Activated CD8-positive, alpha-beta T cell treated with anti-CD3 and anti-CD28 coated beads, Interleukin-2, amount 10 ng/mL, durations not matched to agents 7 days and 5 days (primary cell): ENCODE measurements around the gene GBF1. TPM values are rescaled to one million over a fixed set of nuclear protein-coding genes. Genes with fewer than 3 reads are reported as not detected.
"Not testable (repeated sequence)": the region's sequence is repeated elsewhere in the genome, so short reads cannot be mapped to it uniquely, and the experiment has no call there.

Experiments used
- ATAC-seq: fragments of 150-1000 bp; cut with Tn5 transposase; one replicate; pipeline ENCODE4 v1.10.0; 2021; ENCODE audit warnings: moderate library complexity
- CTCF ChIA-PET: fragments of 350-600 bp; sonication (Branson Sonifier 250); formaldehyde crosslinking; loops from one replicate; lab custom pipeline; 2021; ENCODE audit warnings: antibody characterized with exemption; lab: Charles Lee
- POLR2A ChIA-PET: fragments of 350-600 bp; sonication (Branson Sonifier 250); formaldehyde crosslinking; loops from one replicate; lab custom pipeline; 2021; ENCODE audit warnings: antibody characterized with exemption; lab: Charles Lee
- DNase-seq: peaks from one replicate; pipeline ENCODE4 v3.0.0-alpha.2; 2020
- H3K27ac Mint-ChIP-seq: one replicate; pipeline ENCODE4 v1.8.0; 2021; ENCODE audit warnings: mild to moderate bottlenecking, mixed read lengths
- H3K27me3 Mint-ChIP-seq: one replicate; pipeline ENCODE4 v1.8.0; 2021; ENCODE audit warnings: low read depth, mixed read lengths
- H3K36me3 Mint-ChIP-seq: one replicate; pipeline ENCODE4 v1.8.0; 2021; ENCODE audit warnings: low read depth, mixed read lengths
- H3K4me1 Mint-ChIP-seq: one replicate; pipeline ENCODE4 v1.8.0; 2021; ENCODE audit warnings: low read depth, mixed read lengths
- H3K4me3 Mint-ChIP-seq: one replicate; pipeline ENCODE4 v1.8.0; 2021; ENCODE audit warnings: mild to moderate bottlenecking, mixed read lengths
- H3K9me3 Mint-ChIP-seq: one replicate; pipeline ENCODE4 v1.8.0; 2022; ENCODE audit warnings: mixed read lengths; ENCODE audit not compliant: insufficient read depth
- total RNA-seq, 2 experiments: library from RNA; stranded (reverse); gene quantifications; one replicate each; pipeline ENCODE4 v1.2.3, GENCODE V29; 2021

GBF1 gene, protein sequence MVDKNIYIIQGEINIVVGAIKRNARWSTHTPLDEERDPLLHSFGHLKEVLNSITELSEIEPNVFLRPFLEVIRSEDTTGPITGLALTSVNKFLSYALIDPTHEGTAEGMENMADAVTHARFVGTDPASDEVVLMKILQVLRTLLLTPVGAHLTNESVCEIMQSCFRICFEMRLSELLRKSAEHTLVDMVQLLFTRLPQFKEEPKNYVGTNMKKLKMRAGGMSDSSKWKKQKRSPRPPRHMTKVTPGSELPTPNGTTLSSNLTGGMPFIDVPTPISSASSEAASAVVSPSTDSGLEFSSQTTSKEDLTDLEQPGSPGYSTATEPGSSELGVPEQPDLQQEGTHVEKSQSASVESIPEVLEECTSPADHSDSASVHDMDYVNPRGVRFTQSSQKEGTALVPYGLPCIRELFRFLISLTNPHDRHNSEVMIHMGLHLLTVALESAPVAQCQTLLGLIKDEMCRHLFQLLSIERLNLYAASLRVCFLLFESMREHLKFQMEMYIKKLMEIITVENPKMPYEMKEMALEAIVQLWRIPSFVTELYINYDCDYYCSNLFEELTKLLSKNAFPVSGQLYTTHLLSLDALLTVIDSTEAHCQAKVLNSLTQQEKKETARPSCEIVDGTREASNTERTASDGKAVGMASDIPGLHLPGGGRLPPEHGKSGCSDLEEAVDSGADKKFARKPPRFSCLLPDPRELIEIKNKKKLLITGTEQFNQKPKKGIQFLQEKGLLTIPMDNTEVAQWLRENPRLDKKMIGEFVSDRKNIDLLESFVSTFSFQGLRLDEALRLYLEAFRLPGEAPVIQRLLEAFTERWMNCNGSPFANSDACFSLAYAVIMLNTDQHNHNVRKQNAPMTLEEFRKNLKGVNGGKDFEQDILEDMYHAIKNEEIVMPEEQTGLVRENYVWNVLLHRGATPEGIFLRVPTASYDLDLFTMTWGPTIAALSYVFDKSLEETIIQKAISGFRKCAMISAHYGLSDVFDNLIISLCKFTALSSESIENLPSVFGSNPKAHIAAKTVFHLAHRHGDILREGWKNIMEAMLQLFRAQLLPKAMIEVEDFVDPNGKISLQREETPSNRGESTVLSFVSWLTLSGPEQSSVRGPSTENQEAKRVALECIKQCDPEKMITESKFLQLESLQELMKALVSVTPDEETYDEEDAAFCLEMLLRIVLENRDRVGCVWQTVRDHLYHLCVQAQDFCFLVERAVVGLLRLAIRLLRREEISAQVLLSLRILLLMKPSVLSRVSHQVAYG (N-terminal part only)
- 10 to 100 TPM; 39.8 to 42.9 TPM for total RNA-seq

DNA sequence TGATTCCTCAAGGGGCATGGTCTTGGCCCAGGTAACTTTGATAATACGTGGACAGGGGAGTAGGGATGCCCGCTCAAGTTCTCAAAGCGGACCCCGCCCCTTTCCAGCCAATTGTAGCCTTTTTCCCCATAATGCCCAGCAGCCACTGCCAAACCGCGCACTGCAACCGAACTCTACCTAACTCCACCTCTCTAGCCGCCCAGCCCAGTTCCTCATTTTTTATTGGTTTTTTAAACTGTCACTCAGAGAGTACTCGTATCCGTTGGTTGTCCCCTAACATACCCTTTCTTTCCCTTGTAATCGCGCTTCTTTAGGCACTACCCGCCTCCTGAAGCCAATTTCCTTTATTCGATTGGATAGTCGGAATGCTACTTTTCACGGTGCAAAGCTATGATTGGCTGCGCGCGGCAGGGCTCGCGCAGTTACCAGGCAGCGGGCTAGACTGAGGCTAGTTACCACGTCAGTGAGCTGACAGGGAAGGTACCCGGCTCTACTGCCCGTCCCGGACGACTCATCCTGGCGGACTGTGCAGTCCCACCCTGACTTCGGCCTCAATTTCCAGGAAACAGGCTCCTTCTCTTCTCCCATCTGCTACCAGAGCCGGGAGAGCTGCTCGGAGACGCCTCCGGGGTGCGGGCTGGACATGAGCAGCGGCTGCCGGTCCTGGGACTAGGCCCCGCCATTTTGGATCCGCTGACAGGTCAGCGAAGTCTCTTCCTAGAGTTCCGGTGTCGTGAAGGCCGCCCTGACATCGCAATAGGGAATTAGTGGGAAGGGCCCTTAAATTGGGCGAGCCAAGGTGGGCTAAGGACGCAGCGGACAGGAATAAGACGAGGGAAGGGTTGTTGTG lies at the start of gene GBF1:
Gene GBF1, plus strand, starts transcription at position 451 of the 850 bp plus-strand sequence. CDS start 13,407 bp downstream, outside the sequence.
- Mint-ChIP-seq H3K9me3 (no peaks in the 10 kb centered on the region), H3K27me3 (peaks cover 15% of the 10 kb centered on the region), H3K4me1 (peaks cover 48% of the 10 kb centered on the region), H3K36me3 (peaks cover 18% of the 10 kb centered on the region), H3K27ac (peak within 1 kb of the TSS; percentile 89), H3K4me3 (peak within 1 kb of the TSS; percentile 99)
- ChIA-PET CTCF (interaction anchor here (0.6 to 9.0 kb wide), 8 partner anchors 14 to 165 kb away, joined by 3 to 113 read pairs (median 5); no protein-coding TSS in a partner anchor), POLR2A (interaction anchor here (0.5 to 1.6 kb wide), 12 partner anchors 8 to 884 kb away, joined by 3 to 14 read pairs (median 5); partner anchors contain the start of genes ELOVL3 and NFKB2)
- ATAC-seq (peak; percentile 90), DNase-seq (peak; percentile 95)

DNA sequence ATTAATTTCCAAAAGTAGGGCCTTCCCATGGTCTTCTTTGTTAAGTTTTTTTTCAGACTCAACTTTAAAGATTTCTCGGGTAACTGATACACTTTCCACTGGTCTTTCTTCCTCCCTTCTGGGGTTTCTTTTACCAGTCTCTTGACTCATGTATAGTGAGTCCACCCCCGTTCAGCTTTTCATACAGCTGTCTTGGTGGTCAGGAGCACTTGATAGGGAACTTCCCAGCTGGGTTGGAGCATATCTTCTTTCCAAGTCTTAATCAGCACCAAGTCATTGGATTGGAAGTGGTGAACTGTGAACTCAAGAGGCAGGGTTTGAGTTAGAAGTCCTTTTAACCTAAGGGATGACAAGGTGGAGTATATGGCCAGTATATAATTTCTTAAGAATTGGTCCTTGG lies 48.4 kb upstream of the GBF1 start:
- DNase-seq (no peak), ATAC-seq (no peak)
- H3K4me3 Mint-ChIP-seq = no peak overlapping the region
- ChIA-PET CTCF (no interaction called here), POLR2A (no interaction called here)
- peaks cover 6% of the 10 kb centered on the region for H3K27me3 Mint-ChIP-seq
- H3K4me1 Mint-ChIP-seq = no peaks in the 10 kb centered on the region
- H3K36me3 Mint-ChIP-seq = peaks cover 3% of the 10 kb centered on the region
- H3K9me3 Mint-ChIP-seq = no peaks in the 10 kb centered on the region
- H3K27ac Mint-ChIP-seq = no peak overlapping the region

DNA sequence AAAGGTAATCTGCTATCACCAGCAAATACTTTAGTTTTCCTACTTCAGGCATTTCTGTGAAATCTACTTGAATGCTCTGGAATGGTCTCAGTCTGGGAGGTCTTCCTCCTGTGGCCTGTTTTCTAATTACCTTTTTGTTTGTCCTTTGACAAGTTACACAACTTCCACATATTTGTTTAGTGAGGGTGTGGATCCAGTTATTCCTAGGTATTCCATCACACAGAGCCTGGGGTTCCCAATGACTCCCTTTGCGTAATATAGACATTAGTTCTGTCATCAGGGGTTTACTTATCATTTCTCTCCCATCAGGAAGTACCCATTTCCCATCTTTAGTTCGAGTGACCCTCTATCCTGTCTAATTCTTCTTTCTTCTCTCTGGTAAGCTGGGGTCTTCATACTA lies 47.3 kb upstream of the GBF1 start:
- ATAC-seq = no peak
- ChIA-PET CTCF (interaction anchor here (1.8 kb wide), 1 partner anchor 154 kb away, joined by 6 read pairs; no protein-coding TSS in a partner anchor), POLR2A (no interaction called here)
- no peaks in the 10 kb centered on the region for H3K9me3 Mint-ChIP-seq
- no peaks in the 10 kb centered on the region for H3K36me3 Mint-ChIP-seq
- no peak overlapping the region for H3K27ac Mint-ChIP-seq
- no peak for DNase-seq
- no peak overlapping the region for H3K4me3 Mint-ChIP-seq
- peaks cover 7% of the 10 kb centered on the region for H3K4me1 Mint-ChIP-seq
- peaks cover 7% of the 10 kb centered on the region for H3K27me3 Mint-ChIP-seq

DNA sequence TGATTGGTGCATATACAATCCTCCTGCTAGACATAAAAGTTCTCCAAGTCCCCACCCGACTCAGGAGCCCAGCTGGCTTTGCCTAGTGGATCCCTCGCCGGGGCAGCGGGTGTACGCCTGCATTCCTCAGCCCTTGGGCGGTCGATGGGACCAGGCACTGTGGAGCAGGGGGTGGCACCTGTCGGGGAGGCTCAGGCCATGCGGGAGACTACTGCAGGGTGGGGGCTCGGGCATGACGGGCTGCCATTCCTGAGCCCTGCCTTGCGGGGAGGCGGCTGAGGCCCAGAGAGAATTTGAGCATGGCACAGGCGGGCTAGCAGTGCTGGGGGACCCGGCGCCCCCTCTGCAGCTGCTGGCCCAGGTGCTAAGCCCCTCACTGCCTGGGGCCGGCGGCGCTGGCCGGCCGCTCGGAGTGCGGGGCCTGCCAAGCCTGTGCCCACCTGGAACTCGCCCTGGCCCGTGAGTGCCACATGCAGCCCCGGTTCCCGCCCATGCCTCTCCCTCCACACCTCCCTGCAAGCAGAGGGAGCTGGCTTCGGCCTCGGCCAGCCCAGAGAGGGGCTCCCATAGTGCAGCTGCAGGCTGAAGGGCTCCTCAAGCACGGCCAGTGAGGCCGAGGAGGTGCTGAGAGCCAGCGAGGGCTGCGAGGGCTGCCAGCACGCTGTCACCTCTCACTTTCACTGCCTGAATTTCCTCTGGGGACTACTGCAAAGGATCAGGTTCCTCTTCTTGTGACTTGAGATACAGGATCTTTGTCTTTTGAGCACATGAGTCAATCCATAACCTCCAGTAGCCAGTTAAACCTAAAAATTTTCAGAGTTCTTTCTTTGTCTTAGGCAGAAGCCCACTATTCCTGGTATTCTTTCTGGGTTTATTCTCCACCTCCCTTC lies 44.3 kb upstream of the GBF1 start:
- POLR2A ChIA-PET = no interaction called here

DNA sequence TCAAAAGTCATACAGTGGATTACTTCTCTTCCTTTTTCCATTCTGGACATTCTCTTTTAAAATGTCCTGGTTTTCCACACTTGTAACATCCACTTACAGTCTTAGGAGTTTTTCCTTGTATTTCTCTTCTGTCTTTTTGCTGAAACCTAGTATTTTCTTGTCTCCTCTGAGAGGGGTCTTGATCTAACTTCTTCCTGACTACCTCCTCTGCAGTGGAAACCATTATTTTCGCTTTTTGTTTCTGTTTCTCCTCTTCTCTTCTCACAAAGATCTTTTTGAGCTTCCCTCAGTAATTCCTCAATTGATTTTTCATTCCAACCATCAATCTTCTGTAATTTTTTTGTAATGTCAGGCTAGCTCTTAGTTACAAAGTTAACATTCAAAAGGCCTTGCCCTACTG lies 42.9 kb upstream of the GBF1 start:
- ATAC-seq = no peak
- Mint-ChIP-seq H3K9me3 (no peaks in the 10 kb centered on the region), H3K4me1 (peaks cover 8% of the 10 kb centered on the region), H3K4me3 (no peak overlapping the region), H3K27ac (no peak overlapping the region), H3K36me3 (no peaks in the 10 kb centered on the region), H3K27me3 (peaks cover 4% of the 10 kb centered on the region)
- CTCF ChIA-PET = interaction anchor here (0.6 kb wide), 1 partner anchor 1711 kb away, joined by 3 read pairs; no protein-coding TSS in a partner anchor
- no peak for DNase-seq
- POLR2A ChIA-PET = interaction anchor here (0.6 kb wide), 1 partner anchor 13 kb away, joined by 4 read pairs; no protein-coding TSS in a partner anchor

More for the DNA sequence above, 44.3 kb upstream of the GBF1 start:
- Mint-ChIP-seq H3K4me1 (peaks cover 8% of the 10 kb centered on the region), H3K9me3 (no peaks in the 10 kb centered on the region), H3K27ac (no peak overlapping the region), H3K36me3 (no peaks in the 10 kb centered on the region), H3K4me3 (no peak overlapping the region), H3K27me3 (peaks cover 7% of the 10 kb centered on the region)
- DNase-seq (no peak), ATAC-seq (no peak)
- CTCF ChIA-PET = interaction anchor here (1.5 kb wide), 1 partner anchor 29 kb away, joined by 3 read pairs; no protein-coding TSS in a partner anchor

DNA sequence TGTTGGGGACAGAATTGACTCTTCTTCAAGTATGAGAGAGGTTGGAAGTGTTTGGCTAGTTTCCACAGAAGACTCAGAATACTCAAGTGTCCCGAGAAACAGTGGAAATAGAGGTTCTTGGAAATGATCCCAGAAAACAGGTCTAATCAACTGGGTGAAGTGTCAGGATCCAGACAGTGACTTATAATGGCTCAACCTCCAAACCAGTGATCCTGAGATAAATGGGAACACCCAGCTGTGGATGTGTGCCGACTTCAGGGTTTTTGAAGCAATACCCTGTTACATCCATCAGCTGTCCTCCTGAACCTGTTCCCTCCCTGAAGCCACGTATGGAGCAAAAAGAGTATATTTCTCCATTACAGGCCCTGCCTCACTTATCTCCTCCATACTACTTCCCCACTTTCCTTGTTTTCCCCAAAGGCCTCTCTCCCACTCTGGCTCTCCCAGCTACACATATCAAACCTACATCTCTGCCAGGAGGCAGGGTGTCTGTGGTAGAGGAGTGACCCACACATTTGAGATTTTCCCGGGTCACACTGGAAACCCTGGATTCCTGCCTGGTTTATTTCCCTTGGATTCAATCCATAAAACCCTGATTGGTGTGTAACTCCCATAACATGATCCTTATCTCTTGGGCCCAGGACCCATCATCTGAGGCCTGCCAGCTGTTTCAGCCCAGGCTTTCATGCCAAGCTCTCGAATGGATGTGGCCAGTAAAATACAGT lies 36.9 kb upstream of the GBF1 start:
- H3K36me3 Mint-ChIP-seq = no peaks in the 10 kb centered on the region
- DNase-seq = no peak
- H3K4me3 Mint-ChIP-seq = no peak overlapping the region
- H3K27ac Mint-ChIP-seq = no peak overlapping the region
- ChIA-PET CTCF (interaction anchor here (1.1 to 1.8 kb wide), 2 partner anchors 21 to 39 kb away, joined by 6 read pairs; no protein-coding TSS in a partner anchor), POLR2A (interaction anchor here (1.1 kb wide), 1 partner anchor 19 kb away, joined by 3 read pairs; no protein-coding TSS in a partner anchor)
- no peaks in the 10 kb centered on the region for H3K9me3 Mint-ChIP-seq
- H3K4me1 Mint-ChIP-seq = no peaks in the 10 kb centered on the region
- peaks cover 5% of the 10 kb centered on the region for H3K27me3 Mint-ChIP-seq
- no peak for ATAC-seq

DNA sequence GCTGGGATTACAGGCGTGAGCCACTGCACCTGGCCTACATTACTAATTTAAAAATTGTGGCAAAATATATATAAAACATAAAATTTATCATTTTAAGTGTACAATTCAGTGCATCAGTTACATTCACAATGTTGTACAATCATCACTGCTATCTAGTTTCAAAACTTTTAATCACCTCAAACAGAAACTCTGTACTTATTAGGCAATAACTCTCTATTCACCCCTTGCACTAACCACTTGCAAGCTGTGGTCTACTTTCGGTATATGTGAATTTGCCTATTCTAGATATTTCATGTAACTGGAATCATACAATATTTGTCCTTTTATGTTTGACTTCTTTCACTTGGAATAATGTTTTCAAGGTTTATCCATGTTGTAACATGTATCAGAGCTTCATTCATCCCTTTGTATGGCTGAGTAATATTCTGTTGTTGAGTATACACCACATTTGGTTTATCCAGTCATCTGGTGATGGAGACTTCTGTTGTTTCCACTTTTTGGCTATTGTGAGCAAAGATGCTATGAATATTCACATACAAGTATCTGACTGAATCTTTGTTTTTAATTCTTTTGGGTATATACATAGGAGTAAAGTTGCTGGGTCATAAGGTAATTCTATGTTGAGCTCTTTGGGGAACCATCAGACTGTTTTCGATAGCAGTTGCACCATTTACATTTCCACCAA lies 33.6 kb upstream of the GBF1 start:
- no peak overlapping the region for H3K4me3 Mint-ChIP-seq
- H3K27me3 Mint-ChIP-seq = peaks cover 11% of the 10 kb centered on the region
- CTCF ChIA-PET = interaction anchor here (1.4 to 2.3 kb wide), 2 partner anchors 19 to 42 kb away, joined by 4 to 10 read pairs; no protein-coding TSS in a partner anchor
- POLR2A ChIA-PET = no interaction called here
- DNase-seq = no peak
- no peaks in the 10 kb centered on the region for H3K4me1 Mint-ChIP-seq
- no peaks in the 10 kb centered on the region for H3K9me3 Mint-ChIP-seq
- ATAC-seq = no peak
- H3K27ac Mint-ChIP-seq = no peak overlapping the region
- H3K36me3 Mint-ChIP-seq = no peaks in the 10 kb centered on the region

DNA sequence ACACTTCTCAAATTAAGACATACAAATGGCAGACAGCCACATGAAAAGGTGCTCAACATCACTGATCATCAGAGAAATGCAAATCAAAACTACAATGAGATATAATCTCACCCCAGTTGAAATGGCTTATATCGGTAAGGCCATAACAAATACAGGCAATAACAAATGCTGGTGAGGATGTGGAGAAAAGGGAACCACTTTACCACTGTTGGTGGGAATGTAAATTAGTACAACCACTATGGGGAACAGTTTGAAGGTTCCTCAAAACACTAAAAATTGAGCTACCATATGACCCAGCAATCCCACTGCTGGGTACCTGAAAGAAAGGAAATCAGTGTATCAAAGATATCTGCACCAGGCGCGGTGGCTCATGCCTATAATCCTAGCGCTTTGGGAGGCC lies 31.7 kb upstream of the GBF1 start:
- DNase-seq, H3K36me3 Mint-ChIP-seq, ATAC-seq, H3K27ac Mint-ChIP-seq, POLR2A ChIA-PET, H3K9me3 Mint-ChIP-seq, H3K4me1 Mint-ChIP-seq, H3K4me3 Mint-ChIP-seq: not testable (repeated sequence)
- CTCF ChIA-PET = interaction anchor here (1.0 kb wide), 1 partner anchor 139 kb away, joined by 4 read pairs; no protein-coding TSS in a partner anchor
- H3K27me3 Mint-ChIP-seq = peaks cover 16% of the 10 kb centered on the region

DNA sequence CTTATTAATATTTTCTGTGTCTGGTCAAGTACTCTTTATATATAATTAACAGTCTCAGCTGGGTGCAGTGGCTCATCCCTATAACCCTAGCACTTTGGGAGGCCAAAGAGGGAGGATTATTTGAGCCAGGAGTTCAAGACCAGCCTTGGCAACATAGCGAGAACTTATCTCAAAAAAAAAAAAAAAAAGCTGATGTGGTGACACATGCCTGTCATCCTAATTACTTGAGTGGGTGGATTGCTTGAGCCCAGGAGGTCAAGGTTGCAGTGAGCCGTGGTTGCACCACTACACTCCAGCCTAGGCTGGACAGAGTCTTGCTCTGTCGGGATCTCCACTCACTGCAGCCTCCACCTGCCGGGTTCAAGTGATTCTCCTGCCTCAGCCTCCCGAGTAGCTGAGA lies 26.0 kb upstream of the GBF1 start:
- Mint-ChIP-seq H3K4me3 (no peak overlapping the region), H3K27ac (no peak overlapping the region), H3K27me3 (peaks cover 28% of the 10 kb centered on the region), H3K36me3 (no peaks in the 10 kb centered on the region), H3K4me1 (no peaks in the 10 kb centered on the region), H3K9me3 (no peaks in the 10 kb centered on the region)
- POLR2A ChIA-PET = no interaction called here
- ATAC-seq (no peak), DNase-seq (no peak)
- CTCF ChIA-PET = interaction anchor here (1.0 to 23.0 kb wide), 4 partner anchors 11 to 132 kb away, joined by 3 to 742 read pairs (median 18); no protein-coding TSS in a partner anchor
